Testis (tissue), 3 donors: ENCODE data around the gene NOVA2. TPM values are rescaled to one million over a fixed set of nuclear protein-coding genes. Genes with fewer than 3 reads are reported as not detected.

ENCODE experiments used
- DNase-seq: peaks from one replicate; pipeline ENCODE4 v3.0.0-alpha.2; 2019
- H3K27ac ChIP-seq, 2 donors: fragments of 200-600 bp; sonication (generic); one replicate each; pipeline ENCODE4 v1.5.1; 2019
- H3K27me3 ChIP-seq: fragments of 200-600 bp; sonication (generic); one replicate; pipeline ENCODE4 v1.5.1; 2019
- H3K36me3 ChIP-seq: fragments of 200-600 bp; sonication (generic); one replicate; pipeline ENCODE4 v1.5.1; 2017; ENCODE audit warnings: low read depth; ENCODE audit errors: missing control alignments
- H3K4me1 ChIP-seq: fragments of 200-600 bp; sonication (generic); one replicate; pipeline ENCODE4 v1.5.1; 2019
- H3K4me3 ChIP-seq, 2 donors: fragments of 200-600 bp; sonication (generic); one replicate each; pipeline ENCODE4 v1.5.1; 2017 to 2019
- H3K9me3 ChIP-seq: fragments of 200-600 bp; sonication (generic); one replicate; pipeline ENCODE4 v1.5.1; 2017
- CTCF ChIP-seq, 3 experiments: fragments of 450-650 bp in 2 of 3; fragments of 200-600 bp in 1 of 3; sonication (generic) in 1 of 3; IDR thresholded peaks; one replicate each; pipeline ENCODE4 v1.5.1; 2016 to 2019; ENCODE audit warnings: antibody characterized with exemption in 3 of 3, mild to moderate bottlenecking in 2 of 3, moderate library complexity in 1 of 3
- POLR2A ChIP-seq: fragments of 450-650 bp; IDR thresholded peaks from one replicate; pipeline ENCODE4 v1.6.1; 2017; ENCODE audit warnings: antibody characterized with exemption, mild to moderate bottlenecking, moderate library complexity
- WGBS, 2 donors: methylation state at CpG; one replicate each; pipeline ENCODE4 v1.1.5; 2018; 5-methylcytosine and 5-hydroxymethylcytosine counted together
- intact Hi-C: fragments of 100-400 bp; cut with DNase I; formaldehyde crosslinking; loops from one replicate; pipeline ENCODE4 v1.15.1; 2023; ENCODE audit warnings: low total_unique reads
- polyA plus RNA-seq: library from polyadenylated mRNA; stranded (reverse); fragments of 350-450 nt; fragmentation: Illumina TruSeq; extraction: RNeasy Lipid Tissue Mini Kit (QIAGEN cat#74804); gene quantifications from one replicate; pipeline ENCODE4 v1.2.3, GENCODE V29; 2014; ENCODE audit warnings: low read depth, low replicate concordance; ENCODE audit not compliant: insufficient read depth
- total RNA-seq, 2 donors: library from RNA; depleted of rRNA; stranded (reverse); fragments of >200 nt; gene quantifications; one replicate each; pipeline ENCODE4 v1.2.3, GENCODE V29; 2016

The NOVA2 gene
- total and polyA plus RNA-seq, 3 donors from 2014 or later, result 3.0 to 5.7 (median 3.1) TPM

GRCh38 chr19:45975306-45976070, 1.8 kb upstream of the NOVA2 start:
- intact Hi-C loops, result no loop called here
- H3K9me3 ChIP-seq, result no peaks in the 10 kb centered on the region
- TF ChIP-seq POLR2A, result no peak
- no peak for TF ChIP-seq CTCF (IDR thresholded peaks at IDR 0.05)
- WGBS, 2 donors, result 73% methylated on average over 11 of the region's 11 CpGs
- no peaks in the 10 kb centered on the region for H3K4me1 ChIP-seq
- no peaks in the 10 kb centered on the region for H3K36me3 ChIP-seq
- H3K27me3 ChIP-seq, result no peaks in the 10 kb centered on the region
- no peak overlapping the region for H3K4me3 ChIP-seq
- H3K27ac ChIP-seq, result no peak overlapping the region
- DNase-seq, result no peak

GRCh38 chr19:45972947-45973540, 621 bp downstream of the NOVA2 start:
- WGBS, 2 donors, result 1 to 10% methylated on average over 2 to 27 of the region's 54 CpGs
- intact Hi-C loops, result no loop called here
- Histone ChIP-seq H3K4me1 (no peaks in the 10 kb centered on the region), H3K27me3 (no peaks in the 10 kb centered on the region), H3K4me3 (peak overlapping the region in 1 of 2 donors; percentile 20), H3K9me3 (no peaks in the 10 kb centered on the region), H3K27ac (no peak overlapping the region), H3K36me3 (no peaks in the 10 kb centered on the region)
- no peak for TF ChIP-seq POLR2A
- TF ChIP-seq CTCF (IDR thresholded peaks at IDR 0.05), result no peak
- no peak for DNase-seq

GRCh38 chr19:45972081-45972946, 1.4 kb downstream of the NOVA2 start:
- Histone ChIP-seq H3K27me3 (no peaks in the 10 kb centered on the region), H3K4me1 (no peaks in the 10 kb centered on the region), H3K27ac (no peak overlapping the region), H3K4me3 (peak overlapping the region in 1 of 2 donors; percentile 20), H3K9me3 (no peaks in the 10 kb centered on the region), H3K36me3 (no peaks in the 10 kb centered on the region)
- intact Hi-C loops, result no loop called here
- WGBS, 2 donors, result 27 to 28% methylated on average over 18 of the region's 18 CpGs
- DNase-seq, result no peak
- TF ChIP-seq CTCF (IDR thresholded peaks at IDR 0.05) (no peak), POLR2A (no peak)

- Histone ChIP-seq H3K27me3 (no peaks in the 10 kb centered on the region), H3K4me1 (no peaks in the 10 kb centered on the region), H3K36me3 (no peaks in the 10 kb centered on the region), H3K27ac (no peak overlapping the region), H3K9me3 (no peaks in the 10 kb centered on the region), H3K4me3 (no peak overlapping the region)
- TF ChIP-seq CTCF (IDR thresholded peaks at IDR 0.05) (no peak), POLR2A (no peak)
- intact Hi-C loops, result no loop called here
- WGBS, 2 donors, result 11 to 29% methylated on average over 6 to 11 of the region's 11 CpGs
- no peak for DNase-seq
Observed at GRCh38 chr19:45971260-45971902, 2.3 kb downstream of the NOVA2 start.
